GM12801 (cell line): ENCODE data around the gene FOLR1.

Experiments
- TF ChIP-seq, protein P1 (sequence below): IDR thresholded peaks from one replicate; pipeline ENCODE4 v1.5.1; 2011; ENCODE audit warnings: control low read depth; ENCODE audit not compliant: insufficient read length; ENCODE audit errors: extremely low read depth

The FOLR1 gene

DNA sequence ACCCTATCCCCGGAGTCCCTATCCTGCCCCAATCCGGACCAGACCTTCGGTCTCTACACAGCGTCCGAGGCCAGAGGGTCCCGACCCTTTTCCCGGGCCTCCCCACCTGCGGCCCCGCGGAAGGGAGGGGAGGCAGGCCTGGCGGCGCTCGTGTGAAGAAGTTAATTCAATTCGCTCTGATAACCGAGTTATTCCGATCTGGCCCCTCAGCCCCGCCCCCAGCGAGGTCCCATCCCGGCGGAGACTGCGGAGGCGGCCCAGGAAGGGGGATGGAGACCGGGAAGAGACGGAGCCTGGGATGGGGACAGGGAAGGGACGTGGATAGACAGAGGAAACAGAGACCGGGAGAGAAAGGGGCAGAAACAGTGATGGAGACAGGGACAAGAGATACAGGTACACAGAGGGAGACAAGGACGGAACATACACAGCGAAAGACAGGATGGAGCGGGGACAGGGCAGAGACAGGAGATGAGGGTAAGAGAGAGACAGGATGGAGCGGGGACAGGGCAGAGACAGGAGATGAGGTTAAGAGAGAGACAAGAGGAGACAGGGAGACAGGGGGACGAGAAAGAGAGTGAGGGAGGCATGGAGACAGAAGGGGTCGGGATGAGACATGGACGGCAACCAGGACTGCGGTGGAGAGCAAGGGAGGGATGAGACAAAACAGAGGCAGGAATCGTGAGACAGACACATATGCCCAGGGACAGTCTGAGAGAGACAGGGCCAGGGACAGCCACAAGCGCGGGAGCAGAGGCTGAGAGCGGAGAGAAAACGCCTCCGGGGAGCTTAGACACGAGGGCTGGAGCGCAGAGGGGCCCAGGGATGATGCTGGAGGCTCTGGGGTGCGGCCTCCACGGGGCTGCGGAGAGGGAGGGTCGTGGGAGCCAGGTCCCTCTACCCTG is 52.7 kb downstream of the FOLR1 start:
- TF ChIP-seq, protein P1, sequence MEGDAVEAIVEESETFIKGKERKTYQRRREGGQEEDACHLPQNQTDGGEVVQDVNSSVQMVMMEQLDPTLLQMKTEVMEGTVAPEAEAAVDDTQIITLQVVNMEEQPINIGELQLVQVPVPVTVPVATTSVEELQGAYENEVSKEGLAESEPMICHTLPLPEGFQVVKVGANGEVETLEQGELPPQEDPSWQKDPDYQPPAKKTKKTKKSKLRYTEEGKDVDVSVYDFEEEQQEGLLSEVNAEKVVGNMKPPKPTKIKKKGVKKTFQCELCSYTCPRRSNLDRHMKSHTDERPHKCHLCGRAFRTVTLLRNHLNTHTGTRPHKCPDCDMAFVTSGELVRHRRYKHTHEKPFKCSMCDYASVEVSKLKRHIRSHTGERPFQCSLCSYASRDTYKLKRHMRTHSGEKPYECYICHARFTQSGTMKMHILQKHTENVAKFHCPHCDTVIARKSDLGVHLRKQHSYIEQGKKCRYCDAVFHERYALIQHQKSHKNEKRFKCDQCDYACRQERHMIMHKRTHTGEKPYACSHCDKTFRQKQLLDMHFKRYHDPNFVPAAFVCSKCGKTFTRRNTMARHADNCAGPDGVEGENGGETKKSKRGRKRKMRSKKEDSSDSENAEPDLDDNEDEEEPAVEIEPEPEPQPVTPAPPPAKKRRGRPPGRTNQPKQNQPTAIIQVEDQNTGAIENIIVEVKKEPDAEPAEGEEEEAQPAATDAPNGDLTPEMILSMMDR = no peak

- TF ChIP-seq, protein P1 = no peak
Observed at GRCh38 chr11:72245263-72245816, 53.4 kb downstream of the FOLR1 start.
